Activated B cell treated with CpG ODN at 0.5 μM for 24 hours (primary cell): Measurements from ENCODE around the gene BHLHE23. TPM values are rescaled to one million over a fixed set of nuclear protein-coding genes. Genes with fewer than 3 reads are reported as not detected.

Experiments used
- ATAC-seq: fragments of 200-7000 bp; cut with Tn5 transposase; one replicate; pipeline ENCODE4 v1.10.0; 2021; ENCODE audit warnings: low read depth, mild to moderate bottlenecking, moderate library complexity
- CTCF ChIA-PET: fragments of 350-600 bp; sonication (Branson Sonifier 250); formaldehyde crosslinking; loops from one replicate; lab custom pipeline; 2021; ENCODE audit warnings: antibody characterized with exemption; lab: Charles Lee
- POLR2A ChIA-PET: fragments of 350-600 bp; sonication (Branson Sonifier 250); formaldehyde crosslinking; loops from one replicate; lab custom pipeline; 2021; ENCODE audit warnings: antibody characterized with exemption; lab: Charles Lee
- DNase-seq: peaks from one replicate; pipeline ENCODE4 v3.0.0; 2022
- H3K27ac Mint-ChIP-seq: one replicate; pipeline ENCODE4 v1.8.0; 2020; ENCODE audit warnings: mixed read lengths
- H3K27me3 Mint-ChIP-seq: one replicate; pipeline ENCODE4 v1.8.0; 2021; ENCODE audit warnings: mixed read lengths
- H3K36me3 Mint-ChIP-seq: one replicate; pipeline ENCODE4 v1.8.0; 2021; ENCODE audit warnings: low read depth, mixed read lengths
- H3K4me1 Mint-ChIP-seq: one replicate; pipeline ENCODE4 v1.8.0; 2021; ENCODE audit warnings: mixed read lengths
- H3K4me3 Mint-ChIP-seq: one replicate; pipeline ENCODE4 v1.8.0; 2020; ENCODE audit warnings: mild to moderate bottlenecking, mixed read lengths
- H3K9me3 Mint-ChIP-seq: one replicate; pipeline ENCODE4 v1.8.0; 2020; ENCODE audit warnings: mixed read lengths
- intact Hi-C: fragments of 100-400 bp; cut with micrococcal nuclease; formaldehyde crosslinking; loops from one replicate; pipeline ENCODE4 v1.15.1; 2024
- total RNA-seq: library from RNA; stranded (reverse); gene quantifications from 2 replicates; pipeline ENCODE4 v1.2.3, GENCODE V29; 2022
- TF ChIP-seq, protein P1 (sequence below): fragments of 200-600 bp; IDR thresholded peaks from one replicate; pipeline ENCODE4 v1.8.0; 2022; ENCODE audit warnings: antibody characterized with exemption, mild to moderate bottlenecking

The BHLHE23 gene
- not detected in 2 replicates for total RNA-seq

DNA sequence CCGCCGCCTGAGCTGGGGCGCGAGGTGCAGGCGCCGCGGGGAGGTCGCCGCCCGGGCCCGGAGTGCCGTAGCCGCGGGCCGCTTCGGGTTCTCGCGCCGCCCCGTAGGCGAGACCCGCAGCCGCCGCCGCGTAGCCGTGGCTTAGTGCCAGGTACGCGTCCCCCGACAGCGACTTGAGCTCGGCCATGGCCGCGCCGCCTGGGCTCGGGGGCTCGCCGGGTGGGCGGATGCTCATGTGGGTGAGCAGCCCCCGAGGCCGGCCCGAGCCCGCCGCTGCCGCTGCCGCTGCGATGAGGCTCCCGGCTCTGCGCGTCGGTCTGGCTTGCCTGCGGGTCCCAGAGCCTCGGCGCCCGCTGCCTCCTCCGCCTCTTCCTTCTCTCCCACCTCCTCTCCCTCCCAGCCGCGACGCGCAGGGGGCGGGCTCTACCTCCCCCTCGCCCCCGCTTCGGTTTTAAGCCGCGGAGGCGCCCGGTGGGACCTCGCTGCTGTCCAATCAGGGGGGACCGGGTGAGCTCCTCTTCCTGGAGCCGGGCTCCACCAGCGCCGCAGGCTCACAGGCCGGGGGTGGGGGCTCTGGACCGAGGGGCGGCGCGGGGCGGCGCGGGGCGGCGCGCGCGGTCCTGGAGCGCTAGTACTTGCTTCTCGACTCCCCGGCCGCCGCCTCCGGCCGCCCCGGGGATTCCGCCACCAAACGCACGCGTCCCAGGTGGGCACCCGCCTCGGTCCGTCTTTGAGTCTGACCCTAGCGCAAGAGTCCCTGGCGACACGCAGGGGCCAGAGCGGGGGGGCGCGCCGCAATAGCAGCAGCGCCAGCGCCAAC lies at the start of gene BHLHE23:
BHLHE23 (minus strand) TSS at position 425 of the 820 bp plus-strand sequence; CDS start at position 235, 190 bp downstream.
- ChIA-PET CTCF (interaction anchor here (1.1 to 1.6 kb wide), 3 partner anchors 29 to 103 kb away, joined by 3 to 4 read pairs (median 4); no protein-coding TSS in a partner anchor), POLR2A (no interaction called here)
- Mint-ChIP-seq H3K4me1 (peaks cover 28% of the 10 kb centered on the region), H3K9me3 (no peaks in the 10 kb centered on the region), H3K4me3 (peak within 1 kb of the TSS; percentile 41), H3K27me3 (peaks cover 44% of the 10 kb centered on the region), H3K36me3 (no peaks in the 10 kb centered on the region), H3K27ac (no peak within 1 kb of the TSS)
- intact Hi-C loops = loop anchor here (5.0 kb wide), 1 partner anchor 199 kb away; no protein-coding TSS in a partner anchor
- ATAC-seq (no peak), DNase-seq (peak; percentile 44)
- TF ChIP-seq, protein P1, sequence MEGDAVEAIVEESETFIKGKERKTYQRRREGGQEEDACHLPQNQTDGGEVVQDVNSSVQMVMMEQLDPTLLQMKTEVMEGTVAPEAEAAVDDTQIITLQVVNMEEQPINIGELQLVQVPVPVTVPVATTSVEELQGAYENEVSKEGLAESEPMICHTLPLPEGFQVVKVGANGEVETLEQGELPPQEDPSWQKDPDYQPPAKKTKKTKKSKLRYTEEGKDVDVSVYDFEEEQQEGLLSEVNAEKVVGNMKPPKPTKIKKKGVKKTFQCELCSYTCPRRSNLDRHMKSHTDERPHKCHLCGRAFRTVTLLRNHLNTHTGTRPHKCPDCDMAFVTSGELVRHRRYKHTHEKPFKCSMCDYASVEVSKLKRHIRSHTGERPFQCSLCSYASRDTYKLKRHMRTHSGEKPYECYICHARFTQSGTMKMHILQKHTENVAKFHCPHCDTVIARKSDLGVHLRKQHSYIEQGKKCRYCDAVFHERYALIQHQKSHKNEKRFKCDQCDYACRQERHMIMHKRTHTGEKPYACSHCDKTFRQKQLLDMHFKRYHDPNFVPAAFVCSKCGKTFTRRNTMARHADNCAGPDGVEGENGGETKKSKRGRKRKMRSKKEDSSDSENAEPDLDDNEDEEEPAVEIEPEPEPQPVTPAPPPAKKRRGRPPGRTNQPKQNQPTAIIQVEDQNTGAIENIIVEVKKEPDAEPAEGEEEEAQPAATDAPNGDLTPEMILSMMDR = no peak

DNA sequence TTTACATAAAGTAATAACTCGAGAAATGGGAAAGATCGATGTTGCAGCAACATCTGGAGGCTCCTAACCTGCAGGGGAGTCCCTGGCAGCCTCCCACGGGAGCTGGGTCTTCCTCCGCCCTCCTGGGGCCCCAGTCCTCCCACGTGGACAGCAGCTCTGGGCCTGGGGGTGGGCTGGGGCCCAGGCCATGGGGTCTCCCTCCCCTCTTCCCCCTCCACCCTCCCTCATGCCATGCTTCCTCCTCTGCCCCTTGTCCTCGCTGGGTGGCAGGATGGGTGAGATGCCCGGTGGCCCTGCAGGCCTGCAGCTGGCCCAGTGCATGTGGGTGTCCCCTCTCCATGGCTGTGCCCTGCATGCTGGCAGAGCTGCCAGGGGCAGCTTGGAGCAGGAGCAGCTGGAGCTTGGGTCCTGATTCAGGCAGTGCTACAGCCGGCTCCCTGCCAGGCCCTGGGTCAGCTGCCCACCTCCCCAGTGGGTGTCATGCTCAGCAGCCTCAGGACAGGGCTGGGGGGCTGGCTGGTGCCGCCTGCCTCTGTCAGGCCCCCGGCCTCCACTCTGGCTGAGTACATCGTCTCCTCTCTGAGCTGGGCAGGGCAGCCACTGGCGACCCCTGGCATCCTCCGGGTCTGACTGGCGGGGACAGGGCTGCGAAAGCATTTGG lies 48.9 kb upstream of the BHLHE23 start:
- no peaks in the 10 kb centered on the region for H3K36me3 Mint-ChIP-seq
- TF ChIP-seq, protein P1 = no peak
- CTCF ChIA-PET = no interaction called here
- no peaks in the 10 kb centered on the region for H3K9me3 Mint-ChIP-seq
- intact Hi-C loops = loop anchor here (1.0 to 10.0 kb wide), 4 partner anchors 83 to 917 kb away; partner anchors contain the start of gene NKAIN4
- no peak overlapping the region for H3K27ac Mint-ChIP-seq
- H3K4me3 Mint-ChIP-seq = no peak overlapping the region
- ATAC-seq = no peak
- no peak for DNase-seq
- H3K4me1 Mint-ChIP-seq = no peaks in the 10 kb centered on the region
- POLR2A ChIA-PET = no interaction called here
- peaks cover 8% of the 10 kb centered on the region for H3K27me3 Mint-ChIP-seq

DNA sequence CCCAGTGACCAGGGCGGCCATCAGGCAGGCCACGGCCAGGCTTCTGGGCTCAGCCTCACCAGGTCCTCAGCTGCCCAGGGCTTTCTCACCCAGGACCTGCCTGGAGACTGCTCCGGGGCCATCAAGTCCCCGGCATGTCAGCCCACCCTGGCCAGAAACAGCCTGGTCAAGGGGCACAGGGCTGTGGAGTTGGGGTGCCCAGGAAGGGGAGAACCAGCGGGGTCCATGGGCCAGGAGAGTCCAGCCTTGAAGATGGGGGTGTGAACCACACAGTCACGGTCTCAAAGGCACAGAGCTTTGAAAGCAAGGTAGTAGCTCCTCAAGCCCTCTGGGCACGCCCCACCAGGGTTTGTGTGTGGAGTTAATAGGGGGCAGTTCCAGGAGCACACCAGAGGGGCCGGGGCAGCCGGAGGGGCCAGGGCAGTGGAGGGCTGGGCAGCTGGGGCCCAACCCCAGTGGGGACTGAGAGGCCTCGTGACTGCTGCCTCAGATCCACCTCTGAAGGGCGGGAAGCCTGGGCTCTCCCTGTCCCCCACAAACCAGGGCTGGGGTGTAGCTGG lies 48.0 kb upstream of the BHLHE23 start:
- Mint-ChIP-seq H3K4me1 (no peaks in the 10 kb centered on the region), H3K4me3 (no peak overlapping the region), H3K9me3 (no peaks in the 10 kb centered on the region), H3K27me3 (peaks cover 5% of the 10 kb centered on the region), H3K27ac (no peak overlapping the region), H3K36me3 (no peaks in the 10 kb centered on the region)
- intact Hi-C loops = loop anchor here (5.0 to 10.0 kb wide), 2 partner anchors 200 to 918 kb away; partner anchors contain the start of gene NKAIN4
- ATAC-seq (no peak), DNase-seq (no peak)
- ChIA-PET CTCF (no interaction called here), POLR2A (no interaction called here)
- TF ChIP-seq, protein P1 = no peak

DNA sequence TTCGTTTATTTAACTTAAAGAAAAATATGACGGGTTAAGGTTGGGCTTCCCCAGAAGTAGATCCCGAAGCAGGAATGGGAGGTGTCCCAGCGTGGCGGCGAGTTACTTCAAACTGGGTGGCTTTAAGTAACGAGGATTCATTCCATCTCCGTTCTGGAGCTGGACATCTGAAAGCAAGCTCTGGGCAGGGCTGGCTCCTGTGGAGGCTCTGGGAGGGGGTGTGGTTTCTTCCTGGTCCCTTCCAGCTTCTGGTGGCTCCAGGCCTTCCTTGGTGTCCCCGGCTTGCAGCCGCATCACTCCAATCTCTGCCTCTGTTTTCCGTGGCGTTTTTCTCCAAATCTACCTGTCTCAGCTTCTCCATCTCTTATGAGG lies 47.3 kb upstream of the BHLHE23 start:
- Mint-ChIP-seq H3K36me3 (no peaks in the 10 kb centered on the region), H3K9me3 (no peaks in the 10 kb centered on the region), H3K4me1 (no peaks in the 10 kb centered on the region), H3K27ac (no peak overlapping the region), H3K27me3 (peaks cover 3% of the 10 kb centered on the region), H3K4me3 (no peak overlapping the region)
- TF ChIP-seq, protein P1 = no peak
- no peak for DNase-seq
- ChIA-PET POLR2A (no interaction called here), CTCF (no interaction called here)
- no peak for ATAC-seq
- intact Hi-C loops = loop anchor here (10.0 kb wide), 1 partner anchor 201 kb away; the partner anchor contains the start of gene NKAIN4
